Suprapubic skin (tissue), 4 donors: ENCODE data around the gene LRIG3. TPM values are rescaled to one million over a fixed set of nuclear protein-coding genes. Genes with fewer than 3 reads are reported as not detected.

ENCODE experiments used
- DNase-seq, 2 donors: peaks; one replicate each; pipeline ENCODE4 v3.0.0-alpha.2; 2019; ENCODE audit warnings: low spot score in 2 of 2
- H3K27ac ChIP-seq: fragments of 200-600 bp; sonication (generic); one replicate; pipeline ENCODE4 v1.5.1; 2019
- H3K27me3 ChIP-seq: fragments of 200-600 bp; sonication (generic); one replicate; pipeline ENCODE4 v1.5.1; 2019
- H3K36me3 ChIP-seq: fragments of 200-600 bp; sonication (generic); one replicate; pipeline ENCODE4 v1.5.1; 2019
- H3K4me1 ChIP-seq: fragments of 200-600 bp; sonication (generic); one replicate; pipeline ENCODE4 v1.5.1; 2019
- H3K4me3 ChIP-seq: fragments of 200-600 bp; sonication (generic); one replicate; pipeline ENCODE4 v1.5.1; 2019; ENCODE audit warnings: mild to moderate bottlenecking
- H3K9me3 ChIP-seq: fragments of 200-600 bp; sonication (generic); one replicate; pipeline ENCODE4 v1.5.1; 2019
- CTCF ChIP-seq, 2 donors: fragments of 200-600 bp in 1 of 2; fragments of 450-650 bp in 1 of 2; sonication (generic) in 1 of 2; IDR thresholded peaks; one replicate each; pipeline ENCODE4 v1.5.1; 2016 to 2019; ENCODE audit warnings: antibody characterized with exemption in 2 of 2, mild to moderate bottlenecking in 1 of 2, moderate library complexity in 1 of 2
- EP300 ChIP-seq: sonication (generic); formaldehyde crosslinking; IDR thresholded peaks from one replicate; pipeline ENCODE4 v1.6.1; 2017; ENCODE audit warnings: antibody characterized with exemption
- POLR2A ChIP-seq, 2 donors: fragments of 450-650 bp; IDR thresholded peaks; one replicate each; pipeline ENCODE4 v1.6.1; 2017; ENCODE audit warnings: antibody characterized with exemption in 2 of 2, mild to moderate bottlenecking in 2 of 2, moderate library complexity in 2 of 2
- POLR2AphosphoS5 ChIP-seq, 3 donors: sonication (generic); formaldehyde crosslinking; IDR thresholded peaks; one replicate each; pipeline ENCODE4 v1.6.1; 2017; ENCODE audit warnings: antibody characterized with exemption in 3 of 3
- whole genome bisulfite sequencing: methylation state at CpG from one replicate; pipeline ENCODE4 v1.1.5; 2018; 5-methylcytosine and 5-hydroxymethylcytosine counted together
- total RNA-seq, 4 donors: library from RNA; depleted of rRNA; stranded (reverse); fragments of >200 nt; gene quantifications; one replicate each; pipeline ENCODE4 v1.1.0, GENCODE V29; 2016

LRIG3 gene
- total RNA-seq, 4 donors from 2014 or later = 56.5 to 225 (median 110) TPM

GRCh38 chr12:58901664-58902063 is 18.6 kb downstream of the LRIG3 start:
- Histone ChIP-seq H3K36me3 (peaks cover 22% of the 10 kb centered on the region), H3K9me3 (no peaks in the 10 kb centered on the region), H3K4me3 (no peak overlapping the region), H3K27me3 (no peaks in the 10 kb centered on the region), H3K27ac (no peak overlapping the region), H3K4me1 (peaks cover 42% of the 10 kb centered on the region)
- DNase-seq = no peak
- WGBS = 66% methylated on average over 5 of the region's 5 CpGs
- no peak for TF ChIP-seq POLR2A (IDR thresholded peaks at IDR 0.05)

- peaks cover 61% of the 10 kb centered on the region for H3K4me1 ChIP-seq
These were observed 22.3 kb downstream of the LRIG3 start for GRCh38 chr12:58897969-58898368.

GRCh38 chr12:58896278-58896677 is 24.0 kb downstream of the LRIG3 start:
- 33% methylated on average over 1 of the region's 1 CpG for WGBS
- DNase-seq = no peak
- Histone ChIP-seq H3K9me3 (no peaks in the 10 kb centered on the region), H3K4me1 (peaks cover 65% of the 10 kb centered on the region), H3K4me3 (no peak overlapping the region), H3K36me3 (no peaks in the 10 kb centered on the region), H3K27me3 (no peaks in the 10 kb centered on the region), H3K27ac (no peak overlapping the region)
- TF ChIP-seq POLR2A (IDR thresholded peaks at IDR 0.05) (no peak), POLR2AphosphoS5 (IDR thresholded peaks at IDR 0.05) (no peak), EP300 (no peak), CTCF (IDR thresholded peaks at IDR 0.05) (no peak)

More at GRCh38 chr12:58897969-58898368, 22.3 kb downstream of the LRIG3 start:
- H3K36me3 ChIP-seq = no peaks in the 10 kb centered on the region
- no peak overlapping the region for H3K4me3 ChIP-seq
- TF ChIP-seq EP300 = no peak
- H3K9me3 ChIP-seq = no peaks in the 10 kb centered on the region
- WGBS = 70% methylated on average over 4 of the region's 4 CpGs
- no peaks in the 10 kb centered on the region for H3K27me3 ChIP-seq
- H3K27ac ChIP-seq = no peak overlapping the region
- no peak for DNase-seq

GRCh38 chr12:58895053-58895452 is 25.3 kb downstream of the LRIG3 start:
- Histone ChIP-seq H3K9me3 (no peaks in the 10 kb centered on the region), H3K27me3 (no peaks in the 10 kb centered on the region), H3K4me1 (peaks cover 67% of the 10 kb centered on the region), H3K27ac (peak overlapping the region; percentile 40), H3K36me3 (no peaks in the 10 kb centered on the region), H3K4me3 (no peak overlapping the region)
- TF ChIP-seq POLR2A (IDR thresholded peaks at IDR 0.05) = no peak
- no peak for TF ChIP-seq POLR2AphosphoS5 (IDR thresholded peaks at IDR 0.05)
- no peak for TF ChIP-seq EP300
- TF ChIP-seq CTCF (IDR thresholded peaks at IDR 0.05) = no peak
- 74% methylated on average over 4 of the region's 4 CpGs for whole genome bisulfite sequencing
- no peak for DNase-seq

- Histone ChIP-seq H3K36me3 (peaks cover 9% of the 10 kb centered on the region), H3K4me3 (no peak overlapping the region), H3K9me3 (no peaks in the 10 kb centered on the region), H3K27ac (peak overlapping the region; percentile 2), H3K4me1 (peaks cover 76% of the 10 kb centered on the region), H3K27me3 (no peaks in the 10 kb centered on the region)
- 32% methylated on average over 6 of the region's 6 CpGs for WGBS
- no peak for DNase-seq
- TF ChIP-seq CTCF (IDR thresholded peaks at IDR 0.05) (no peak), POLR2A (IDR thresholded peaks at IDR 0.05) (no peak), EP300 (no peak), POLR2AphosphoS5 (IDR thresholded peaks at IDR 0.05) (no peak)
These were observed 26.3 kb downstream of the LRIG3 start for GRCh38 chr12:58894040-58894439.

- Histone ChIP-seq H3K27ac (peak overlapping the region; percentile 2), H3K4me1 (peaks cover 77% of the 10 kb centered on the region), H3K9me3 (no peaks in the 10 kb centered on the region), H3K4me3 (no peak overlapping the region), H3K36me3 (peaks cover 14% of the 10 kb centered on the region), H3K27me3 (no peaks in the 10 kb centered on the region)
- WGBS = 24% methylated on average over 3 of the region's 3 CpGs
- no peak for DNase-seq
- TF ChIP-seq EP300 (no peak), POLR2AphosphoS5 (IDR thresholded peaks at IDR 0.05) (no peak), POLR2A (IDR thresholded peaks at IDR 0.05) (no peak), CTCF (IDR thresholded peaks at IDR 0.05) (no peak)
These were observed 26.8 kb downstream of the LRIG3 start for GRCh38 chr12:58893495-58893894.
